GM18520 (cell line): ENCODE measurements around the gene WIPF1.

Experiments
- ATAC-seq: cut with Tn5 transposase; IDR thresholded peaks from one replicate; pipeline ENCODE4 v1.9.1; 2021; ENCODE audit not compliant: unreplicated experiment

WIPF1 gene, protein sequence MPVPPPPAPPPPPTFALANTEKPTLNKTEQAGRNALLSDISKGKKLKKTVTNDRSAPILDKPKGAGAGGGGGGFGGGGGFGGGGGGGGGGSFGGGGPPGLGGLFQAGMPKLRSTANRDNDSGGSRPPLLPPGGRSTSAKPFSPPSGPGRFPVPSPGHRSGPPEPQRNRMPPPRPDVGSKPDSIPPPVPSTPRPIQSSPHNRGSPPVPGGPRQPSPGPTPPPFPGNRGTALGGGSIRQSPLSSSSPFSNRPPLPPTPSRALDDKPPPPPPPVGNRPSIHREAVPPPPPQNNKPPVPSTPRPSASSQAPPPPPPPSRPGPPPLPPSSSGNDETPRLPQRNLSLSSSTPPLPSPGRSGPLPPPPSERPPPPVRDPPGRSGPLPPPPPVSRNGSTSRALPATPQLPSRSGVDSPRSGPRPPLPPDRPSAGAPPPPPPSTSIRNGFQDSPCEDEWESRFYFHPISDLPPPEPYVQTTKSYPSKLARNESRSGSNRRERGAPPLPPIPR

DNA sequence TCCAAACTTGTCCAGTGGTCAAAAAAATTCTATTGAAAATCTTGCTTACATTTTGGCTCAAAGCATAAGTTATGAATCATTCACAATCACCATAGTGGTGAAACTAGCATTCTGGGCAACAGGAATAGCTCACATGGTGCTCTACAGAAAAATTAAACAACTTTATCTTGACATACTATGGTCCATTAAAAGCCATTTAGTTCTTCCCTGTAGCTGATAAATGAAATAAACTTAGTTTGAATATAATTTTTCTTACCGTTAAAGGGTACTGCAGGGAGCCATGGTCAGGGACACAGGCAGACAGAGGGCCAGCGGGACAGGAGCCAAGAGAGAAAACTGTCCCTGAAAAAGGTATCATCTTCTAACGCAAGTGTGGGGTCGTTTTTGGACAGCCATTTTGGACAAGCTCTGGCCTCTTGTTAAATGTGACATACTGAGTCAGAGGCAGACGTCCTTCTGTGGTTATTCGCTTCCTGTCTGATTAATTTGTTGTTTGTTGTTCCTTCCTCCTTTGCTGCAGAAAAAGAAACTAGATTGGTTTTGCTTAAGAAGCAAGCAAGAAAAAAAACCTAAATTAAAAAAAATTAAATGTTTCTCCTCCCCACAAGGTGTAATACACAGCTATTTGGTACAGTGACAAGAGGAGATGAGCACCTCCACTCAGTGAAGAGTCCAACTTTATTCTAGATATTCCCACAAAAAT lies at the start of gene WIPF1:
WIPF1 (minus strand) TSS at position 460 of the 703 bp plus-strand sequence. CDS start 12,231 bp downstream, outside the sequence.
- ATAC-seq, result peak; percentile 34

DNA sequence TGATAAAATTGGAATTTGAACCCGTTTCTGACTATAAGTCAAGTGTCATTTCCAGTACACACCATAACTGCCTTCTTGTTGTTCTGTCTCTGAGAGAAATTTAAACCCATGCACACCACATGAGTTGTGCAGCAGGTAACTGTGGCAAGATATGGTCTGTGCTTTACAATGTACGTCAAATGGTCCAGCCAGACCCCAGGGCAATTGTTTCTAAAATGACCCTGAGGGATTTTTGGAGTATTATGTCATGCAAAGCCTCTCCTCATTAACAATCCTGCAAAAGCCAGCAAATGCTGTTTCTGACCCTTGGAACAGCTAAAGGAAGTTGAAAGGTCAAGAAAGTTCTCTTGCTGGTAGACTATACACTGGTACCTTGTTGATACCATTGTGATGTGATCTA lies 47.7 kb upstream of the WIPF1 start:
- ATAC-seq, result no peak

DNA sequence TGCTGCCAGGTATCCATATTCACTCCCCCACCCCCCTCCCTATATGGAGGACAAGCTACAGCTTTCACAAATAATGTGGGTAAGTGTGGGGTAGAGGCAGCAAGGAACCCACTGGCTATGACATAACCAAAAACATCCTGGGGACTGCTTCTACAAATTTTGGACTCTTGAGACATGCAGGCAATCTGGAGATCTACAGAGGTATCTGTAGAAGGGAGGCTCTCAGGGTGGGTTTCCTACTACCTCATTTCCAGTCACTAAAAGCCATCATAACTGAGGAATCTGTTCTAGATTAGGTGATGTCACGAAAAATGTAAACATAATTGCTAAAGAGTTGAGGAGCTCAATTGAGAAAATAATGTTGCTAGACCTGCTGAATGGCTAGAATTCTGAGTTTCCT lies 46.8 kb upstream of the WIPF1 start:
- no peak for ATAC-seq

DNA sequence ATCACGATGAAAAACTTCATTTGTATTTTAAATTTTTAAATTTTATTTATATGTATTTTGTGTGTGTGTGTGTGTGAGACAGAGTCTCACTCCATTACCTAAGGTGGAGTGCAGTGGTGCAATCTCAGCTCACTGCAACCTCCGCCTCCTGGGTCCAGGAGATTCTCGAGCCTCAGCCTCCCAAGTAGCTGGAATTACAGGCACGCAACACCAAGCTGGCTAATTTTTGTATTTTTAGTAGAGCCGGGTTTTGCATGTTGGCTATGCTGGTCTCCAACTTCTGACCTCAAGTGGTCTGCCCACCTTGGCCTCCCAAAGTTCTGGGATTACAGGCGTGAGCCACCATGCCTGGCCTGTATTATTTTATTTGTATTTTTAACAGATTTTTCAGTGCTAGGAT lies 45.8 kb upstream of the WIPF1 start:
- ATAC-seq, result no peak

DNA sequence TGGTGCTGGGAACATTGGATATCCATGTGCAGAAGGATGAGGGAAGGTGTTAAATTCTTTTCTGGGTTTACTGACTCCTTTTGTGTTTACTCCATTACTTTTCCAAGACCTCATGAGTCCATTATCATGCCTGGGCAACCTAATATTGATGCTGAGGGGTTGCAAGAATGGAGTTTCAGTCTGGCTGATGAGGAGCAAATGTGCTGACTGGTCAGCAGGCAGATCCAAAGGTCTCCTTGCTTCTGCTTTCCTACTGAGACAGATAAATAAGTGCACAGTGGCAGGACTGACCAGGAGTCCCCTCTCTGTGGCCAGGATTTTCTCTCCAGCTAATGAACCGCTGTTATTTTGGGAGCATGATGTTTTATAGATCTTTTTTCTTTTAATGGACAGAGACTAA lies 43.6 kb upstream of the WIPF1 start:
- ATAC-seq, result no peak

DNA sequence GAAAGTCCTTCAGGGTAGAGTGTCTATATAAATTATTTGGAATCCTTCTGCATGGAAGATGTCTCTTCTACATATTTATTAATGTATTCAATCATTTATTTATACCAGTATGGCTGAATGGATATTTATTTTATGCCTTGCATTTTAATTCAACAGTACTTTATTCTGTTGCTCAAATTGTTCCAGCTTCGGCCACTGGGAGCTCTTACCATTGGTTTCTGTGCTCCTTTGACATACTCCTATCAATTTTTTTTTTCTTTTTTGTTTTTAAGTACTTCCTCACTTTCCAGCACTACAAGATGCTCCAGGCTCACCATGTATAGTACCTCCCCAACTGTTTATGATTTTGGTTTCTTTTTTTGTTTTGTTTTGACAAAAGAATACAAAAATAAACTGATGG lies 39.4 kb upstream of the WIPF1 start:
- no peak for ATAC-seq

DNA sequence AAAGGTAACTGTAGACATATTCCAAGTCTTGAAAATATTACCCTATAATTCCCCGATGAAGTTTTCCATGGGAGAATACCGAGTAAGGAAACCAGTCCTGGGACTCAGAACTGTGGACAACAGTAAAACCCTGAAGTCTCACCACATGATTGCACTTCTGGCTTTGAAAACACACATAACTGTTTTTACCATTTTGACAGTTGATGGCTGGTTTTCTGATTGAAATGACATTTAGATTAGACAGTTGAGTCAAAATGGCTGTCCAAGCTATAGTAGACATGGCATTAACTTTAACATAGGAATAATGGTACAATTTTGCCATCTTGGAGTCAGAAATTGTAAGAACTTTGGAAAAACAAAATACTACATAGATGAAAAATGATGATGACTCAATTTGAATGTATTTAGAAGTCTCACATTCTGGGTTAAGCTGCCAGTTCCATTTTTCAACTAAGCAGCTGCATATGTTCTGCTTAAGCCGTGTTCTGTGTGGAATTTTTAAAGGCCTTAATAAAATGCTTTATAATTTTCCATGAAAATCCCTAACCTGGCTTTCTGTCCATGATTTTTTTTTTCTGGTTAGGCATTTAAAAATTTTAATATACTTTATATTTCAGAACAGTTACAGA lies 38.3 kb upstream of the WIPF1 start:
- ATAC-seq, result no peak

DNA sequence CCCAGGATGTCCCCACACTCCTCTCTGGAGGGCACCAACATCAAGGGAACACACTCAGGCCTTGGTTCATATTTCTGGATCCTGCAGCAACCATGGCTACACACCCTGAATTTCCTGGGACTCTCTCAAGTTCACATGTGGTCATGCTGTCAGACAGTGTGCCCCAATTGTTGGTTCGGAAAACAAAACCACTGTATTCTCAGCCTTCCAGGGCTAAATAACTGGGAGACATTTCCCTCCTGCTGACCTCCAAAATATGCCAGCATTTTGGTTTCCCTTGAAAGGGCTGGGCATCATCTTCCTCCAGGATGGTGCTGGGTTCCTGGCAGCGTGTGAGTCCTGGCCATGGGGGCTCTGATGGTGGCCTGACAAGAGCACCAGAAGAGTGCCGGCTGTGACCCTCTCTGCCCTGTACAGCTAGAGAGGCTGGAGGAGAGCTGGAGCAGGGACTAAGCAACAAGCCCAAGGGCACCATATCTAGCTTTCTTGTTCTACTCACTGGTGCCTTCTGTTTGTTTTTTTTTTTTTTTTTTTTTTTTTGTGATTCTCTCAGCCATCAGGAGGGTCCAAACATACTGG lies 37.5 kb upstream of the WIPF1 start:
- ATAC-seq, result no peak

DNA sequence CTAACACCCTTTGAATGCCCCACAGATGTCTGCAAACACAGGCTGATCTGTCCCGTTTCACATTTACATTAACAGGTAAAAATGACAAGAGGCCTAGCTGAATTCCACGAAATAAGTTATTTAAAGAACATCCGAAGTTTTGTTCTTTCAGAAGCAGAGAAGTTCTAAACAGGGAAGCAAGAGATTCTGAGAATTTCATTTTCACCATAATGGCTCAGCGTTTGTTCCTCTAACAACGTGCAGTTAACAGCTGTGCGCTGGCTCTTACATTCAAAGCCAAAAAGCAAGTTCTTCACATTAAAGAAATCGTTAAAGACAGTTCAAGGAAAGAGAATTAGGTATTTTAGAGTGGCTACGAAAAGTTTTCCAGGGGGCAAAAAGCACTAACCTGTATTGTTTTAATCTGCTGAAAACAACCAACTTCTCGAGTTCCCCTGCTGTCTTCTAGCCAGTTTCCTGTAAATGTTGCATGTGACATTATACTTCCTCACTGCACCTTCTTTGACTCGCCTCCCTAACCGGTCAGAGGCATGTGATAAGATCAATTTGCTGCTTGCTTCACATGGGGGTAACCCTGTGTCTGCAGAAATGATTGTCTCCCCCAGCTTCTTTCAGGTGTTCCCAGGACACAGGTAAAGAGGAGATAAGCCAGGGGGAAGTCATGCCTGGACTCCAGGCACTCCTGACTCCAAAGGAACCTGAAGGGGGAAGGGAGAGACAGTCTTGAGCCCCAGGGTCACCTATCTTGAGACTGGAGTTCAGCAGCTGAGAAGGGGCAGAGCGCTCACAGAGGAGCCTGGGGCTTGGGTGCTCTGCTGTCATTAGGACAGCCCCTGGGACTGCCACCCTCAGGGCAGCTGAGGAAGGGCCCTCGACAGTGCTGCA lies 36.8 kb upstream of the WIPF1 start:
- peak; percentile 37 for ATAC-seq

DNA sequence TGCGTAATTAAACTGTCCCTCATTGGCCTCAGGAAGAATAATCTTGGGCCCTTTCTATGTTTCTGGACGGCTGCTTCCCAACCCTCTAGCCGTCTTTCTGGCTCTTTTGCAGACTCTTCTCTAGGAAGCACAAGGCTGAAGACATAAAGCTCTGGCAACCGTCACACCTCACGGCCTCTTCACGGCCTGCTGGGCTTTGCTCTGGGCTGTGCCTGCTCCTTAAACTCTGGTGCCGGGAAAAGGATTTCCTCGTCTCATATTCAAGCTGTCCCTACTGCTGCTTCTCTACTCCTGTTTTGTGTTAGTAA lies 36.0 kb upstream of the WIPF1 start:
- ATAC-seq, result no peak

DNA sequence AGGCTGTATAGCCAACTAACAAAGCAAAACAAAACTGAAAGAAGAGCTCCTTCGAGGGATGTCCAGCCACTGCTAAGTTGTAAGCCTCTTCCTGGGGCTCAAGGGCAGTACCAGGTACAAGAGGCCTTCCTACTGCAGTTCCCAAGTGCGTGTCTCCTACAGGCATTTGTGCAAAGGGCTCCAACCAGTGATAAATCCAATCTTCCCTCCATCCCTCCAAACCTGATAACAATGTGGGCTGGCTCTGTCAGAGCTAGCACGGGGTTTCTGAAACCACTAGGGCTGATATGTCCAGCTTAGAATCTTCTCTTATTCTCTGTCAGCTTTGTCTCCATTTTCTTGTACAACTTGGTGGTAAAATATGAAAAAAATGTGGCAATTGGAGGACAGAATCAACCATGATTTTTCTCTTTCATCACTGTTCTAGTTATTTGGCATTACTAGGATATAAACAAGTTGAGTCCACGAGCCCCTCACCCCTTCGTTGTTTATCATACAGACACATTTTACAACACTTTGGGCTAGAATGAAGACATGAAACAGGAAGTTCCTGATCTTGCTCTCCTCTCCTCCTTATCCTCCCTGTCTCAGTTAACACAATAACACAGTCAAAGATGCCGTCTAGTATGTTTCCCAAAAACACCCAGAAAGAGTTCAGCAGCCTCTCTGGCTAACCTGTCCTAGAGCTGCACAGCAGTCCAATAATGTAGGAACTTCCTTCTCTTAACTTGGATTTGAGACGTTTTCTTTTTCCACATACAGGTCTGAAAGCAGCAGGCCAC lies 35.4 kb upstream of the WIPF1 start:
- no peak for ATAC-seq

DNA sequence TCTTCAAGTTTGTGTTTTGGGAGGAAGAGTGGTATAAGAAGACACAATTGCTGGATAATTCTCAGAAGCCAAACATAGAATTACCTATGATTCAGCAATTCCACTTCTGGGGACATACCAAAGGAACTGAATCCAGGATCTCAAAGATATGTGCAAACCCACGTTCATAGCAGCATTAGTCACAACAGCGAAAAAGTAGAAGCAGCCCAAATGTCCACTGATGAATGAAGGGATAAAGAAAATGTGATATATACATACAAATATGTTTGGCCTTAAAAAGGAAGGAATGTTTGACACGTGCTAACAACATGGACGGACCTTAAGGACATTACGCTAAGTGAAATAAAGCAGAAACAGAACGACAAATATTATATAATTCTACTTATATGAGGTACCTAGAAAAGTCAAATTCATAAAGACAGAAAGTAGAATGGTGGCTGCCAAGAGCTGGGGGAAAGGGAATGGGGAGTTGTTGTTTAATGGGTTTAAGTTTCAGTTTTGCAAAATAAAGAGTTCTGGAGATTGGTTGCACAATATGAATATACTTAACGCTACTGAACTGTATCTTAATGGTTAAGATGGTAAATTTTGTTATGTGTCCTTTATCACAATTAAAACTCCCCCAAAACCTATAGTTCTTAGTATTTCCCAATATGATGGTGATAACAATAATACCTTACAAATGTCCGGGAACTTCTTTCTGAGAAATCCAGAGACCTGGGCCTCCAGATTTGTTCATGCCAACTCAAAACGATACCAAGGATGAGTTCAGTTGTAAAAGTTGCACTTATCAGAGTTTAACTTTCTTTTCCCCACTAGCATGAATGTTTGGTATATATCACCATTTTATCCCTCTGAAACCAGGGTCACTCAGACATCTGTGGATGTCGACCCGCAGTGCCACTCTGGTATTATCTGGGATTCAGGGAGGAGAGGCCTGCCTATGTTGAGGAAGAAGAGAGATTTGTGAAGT lies 33.7 kb upstream of the WIPF1 start:
- no peak for ATAC-seq

DNA sequence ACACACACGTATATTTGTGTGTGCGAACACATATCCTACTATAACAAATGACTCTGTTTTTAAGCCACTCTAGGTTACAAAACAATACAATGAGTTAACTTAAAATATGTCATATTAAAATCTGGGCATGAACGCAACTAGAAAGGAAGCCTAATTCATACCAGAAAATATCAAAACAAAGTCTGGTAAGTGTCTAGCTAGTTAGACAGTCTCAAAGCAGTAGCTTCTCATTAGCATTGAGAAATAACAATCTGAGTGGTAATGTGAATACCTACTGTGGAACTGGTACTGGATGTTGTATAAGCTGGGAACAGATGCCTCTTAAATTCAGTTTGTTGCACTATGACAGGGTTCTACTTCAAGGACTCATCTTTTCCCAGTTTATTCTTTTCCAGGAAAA lies 32.5 kb upstream of the WIPF1 start:
- no peak for ATAC-seq

DNA sequence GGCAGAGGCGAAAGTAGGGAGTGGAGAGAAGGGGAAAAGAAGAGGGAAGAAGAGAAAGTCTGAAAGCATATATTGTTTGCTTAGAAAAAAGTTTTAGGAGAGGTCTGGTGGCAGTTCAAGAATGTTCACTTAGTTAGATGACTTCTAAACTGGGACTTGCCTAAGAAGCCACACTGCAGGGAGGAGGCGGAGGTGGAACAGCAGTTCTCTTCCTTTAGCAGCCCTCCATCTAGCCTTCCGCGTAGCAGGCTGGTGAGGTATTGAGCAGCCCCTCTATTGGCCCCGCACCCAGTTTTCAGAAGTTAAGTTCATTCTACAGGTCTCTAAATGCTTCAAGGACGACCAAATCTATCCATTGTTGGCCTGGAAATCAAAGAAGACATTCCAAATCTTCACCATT lies 31.9 kb upstream of the WIPF1 start:
- no peak for ATAC-seq

DNA sequence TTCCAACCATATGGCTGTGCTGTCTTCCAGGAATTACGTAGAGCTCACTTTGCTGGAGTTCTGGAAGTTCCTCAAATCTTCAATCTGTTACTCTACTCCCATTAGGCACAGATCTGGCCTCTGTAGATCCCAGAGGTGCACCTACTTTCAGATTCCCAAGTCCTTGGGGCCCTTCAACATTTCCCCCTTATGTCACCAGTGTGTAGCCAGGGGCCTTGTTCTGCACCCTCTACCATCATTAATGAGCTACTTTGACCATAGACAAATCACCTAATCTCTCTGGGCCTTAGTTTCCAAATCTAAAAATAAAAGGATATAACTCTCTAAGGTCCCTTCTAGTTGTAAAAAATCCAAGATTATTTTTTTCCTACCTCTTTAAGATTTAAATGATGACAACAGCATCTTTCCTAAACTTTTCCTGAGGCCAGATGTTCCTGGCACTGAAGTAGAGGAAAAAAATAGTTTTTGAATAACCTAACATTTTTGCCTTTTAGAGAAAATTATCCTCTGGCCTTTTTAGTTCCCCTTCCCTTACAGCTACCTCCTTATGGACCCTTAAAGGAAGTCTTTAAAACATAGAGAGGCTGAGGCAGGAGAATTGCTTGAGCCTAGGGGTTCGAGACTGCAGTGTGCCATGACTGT lies 31.0 kb upstream of the WIPF1 start:
- no peak for ATAC-seq

DNA sequence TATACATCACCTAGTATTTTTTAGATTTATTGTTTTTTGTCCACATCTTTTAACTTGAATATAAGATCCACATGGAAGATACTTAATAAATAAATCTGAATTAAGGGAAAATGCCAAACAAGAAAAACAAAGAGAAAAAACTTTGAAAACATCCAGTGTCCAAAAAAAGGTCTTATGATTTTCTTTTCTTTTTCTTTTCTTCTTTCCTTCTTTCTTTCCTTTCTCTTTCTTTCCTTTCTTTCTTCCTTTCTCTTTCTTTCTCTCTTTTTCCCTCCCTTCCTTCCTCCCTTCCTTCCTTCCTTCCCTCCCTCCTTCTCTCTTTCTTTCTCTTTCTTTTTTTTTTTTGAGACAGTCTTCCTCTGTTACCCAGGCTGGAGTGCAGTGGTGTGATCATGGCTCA lies 29.6 kb upstream of the WIPF1 start:
- no peak for ATAC-seq

DNA sequence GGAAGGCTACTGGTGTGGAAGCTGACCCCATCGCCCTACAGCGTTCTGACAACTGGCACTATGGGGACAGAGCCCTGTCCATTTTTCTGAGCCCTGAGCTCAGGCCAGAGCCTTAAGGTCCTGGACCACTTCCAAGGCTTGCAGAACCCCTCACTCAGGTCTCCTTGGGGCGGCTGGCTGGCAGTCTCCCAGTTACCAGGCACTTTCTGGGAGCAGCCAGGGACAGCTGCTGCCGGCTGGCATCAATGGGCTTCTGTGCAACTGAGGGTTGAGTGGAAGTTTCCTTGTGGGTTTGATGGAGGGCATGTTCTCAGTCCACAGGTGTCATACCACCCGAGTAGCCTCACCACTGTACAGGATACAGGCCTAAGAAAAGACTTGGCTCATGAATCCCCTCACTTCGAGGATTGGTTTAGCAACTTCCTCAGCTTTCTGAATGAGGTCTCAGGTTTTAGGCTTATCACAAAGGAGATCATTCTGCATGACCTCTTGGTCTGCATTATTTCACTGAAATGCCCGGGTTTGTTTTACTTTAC lies 27.4 kb upstream of the WIPF1 start:
- no peak for ATAC-seq

DNA sequence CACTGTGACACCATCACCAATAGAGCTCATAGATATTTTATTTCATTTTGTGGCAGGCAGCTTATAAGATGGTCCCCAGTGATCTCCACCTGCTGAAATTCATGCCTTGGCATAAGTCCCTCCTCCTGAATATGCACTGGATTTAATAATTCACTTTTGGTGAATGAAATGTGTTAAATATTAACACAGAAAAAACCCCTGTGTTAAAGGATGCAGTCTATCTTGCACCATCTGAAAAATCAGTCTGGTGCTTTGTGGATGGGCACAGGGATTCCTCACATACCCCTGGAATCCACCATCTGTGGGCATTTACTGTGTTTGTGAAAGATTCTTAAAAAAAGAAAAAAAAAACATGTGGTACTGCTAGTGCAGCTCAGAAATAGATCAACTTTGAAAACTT lies 26.1 kb upstream of the WIPF1 start:
- ATAC-seq, result no peak
